Keratinocyte (primary cell): ENCODE results near the gene PLS1. TPM values are rescaled to one million over a fixed set of nuclear protein-coding genes. Genes with fewer than 3 reads are reported as not detected.

ENCODE experiments used
- DNase-seq: peaks from one replicate; pipeline ENCODE4 v3.0.0-alpha.2; 2011; ENCODE audit warnings: low read depth, missing footprints, low spot score
- FAIRE-seq: peaks from 2 replicates; lab custom pipeline; 2011; peaks lifted over from hg19 to GRCh38; lab: Jason Lieb, UNC
- H2AFZ ChIP-seq: 2 replicates; pipeline ENCODE4 v1.6.0; 2012; ENCODE audit warnings: low read length, control low read depth, inconsistent platforms; ENCODE audit not compliant: control insufficient read depth
- H3K27ac ChIP-seq: 2 replicates; pipeline ENCODE4 v1.5.1; 2011; ENCODE audit warnings: low read length; ENCODE audit not compliant: control insufficient read depth, insufficient read depth
- H3K27me3 ChIP-seq: 3 replicates; pipeline ENCODE4 v1.6.0; 2011; ENCODE audit warnings: low read length; ENCODE audit not compliant: control insufficient read depth, insufficient read depth; ENCODE audit errors: extremely low read depth
- H3K36me3 ChIP-seq, 2 experiments: 2 replicates in 1 of 2; 3 replicates in 1 of 2; pipeline ENCODE4 v1.5.1; 2011; ENCODE audit warnings: low read length in 2 of 2, mild to moderate bottlenecking in 1 of 2; ENCODE audit not compliant: control insufficient read depth in 2 of 2, insufficient read depth in 2 of 2; ENCODE audit errors: extremely low read depth in 1 of 2
- H3K4me1 ChIP-seq: 3 replicates; pipeline ENCODE4 v1.5.1; 2011; ENCODE audit warnings: low read length; ENCODE audit not compliant: control insufficient read depth, insufficient read depth; ENCODE audit errors: extremely low read depth
- H3K4me2 ChIP-seq: 3 replicates; pipeline ENCODE4 v1.6.0; 2011; ENCODE audit warnings: low read depth, low read length; ENCODE audit not compliant: control insufficient read depth, insufficient read depth; ENCODE audit errors: extremely low read depth
- H3K4me3 ChIP-seq, 3 experiments: fragments of 200-600 bp in 1 of 3; sonication (generic) in 1 of 3; 2 replicates in 2 of 3; 3 replicates in 1 of 3; pipeline ENCODE4 v1.5.1; 2011 to 2016; ENCODE audit warnings: low read length in 3 of 3, mild to moderate bottlenecking in 3 of 3, control low read depth in 2 of 3, inconsistent platforms in 1 of 3, low read depth in 1 of 3, mixed read lengths in 1 of 3, mixed run types in 1 of 3, moderate library complexity in 1 of 3; ENCODE audit not compliant: control insufficient read depth in 2 of 3, insufficient read depth in 2 of 3; ENCODE audit errors: extremely low read depth in 1 of 3
- H3K79me2 ChIP-seq: 2 replicates; pipeline ENCODE4 v1.6.0; 2012; ENCODE audit warnings: low read length; ENCODE audit not compliant: control insufficient read depth, insufficient read depth
- H3K9ac ChIP-seq: 3 replicates; pipeline ENCODE4 v1.6.0; 2011; ENCODE audit warnings: low read length; ENCODE audit not compliant: control insufficient read depth, insufficient read depth; ENCODE audit errors: extremely low read depth
- H3K9me1 ChIP-seq: 3 replicates; pipeline ENCODE4 v1.6.0; 2011; ENCODE audit warnings: low read length; ENCODE audit not compliant: control insufficient read depth, insufficient read depth; ENCODE audit errors: extremely low read depth
- H3K9me3 ChIP-seq: 2 replicates; pipeline ENCODE4 v1.5.1; 2012; ENCODE audit warnings: low read depth, low read length; ENCODE audit not compliant: control insufficient read depth
- H4K20me1 ChIP-seq: 3 replicates; pipeline ENCODE4 v1.6.0; 2011; ENCODE audit warnings: low read length; ENCODE audit not compliant: control insufficient read depth, insufficient read depth; ENCODE audit errors: extremely low read depth
- EZH2 ChIP-seq: IDR thresholded peaks from one replicate; pipeline ENCODE4 v1.6.1; 2012; ENCODE audit warnings: inconsistent platforms, mild to moderate bottlenecking, low read length, moderate library complexity
- dilution Hi-C: fragments of 300-500 bp; cut with MboI; formaldehyde crosslinking; loops from one replicate; pipeline ENCODE4 v1.7.0; 2020; ENCODE audit warnings: low sequenced_read_pairs; ENCODE audit not compliant: extremely low pct_ligation_motif_present
- polyA plus RNA-seq, 5 experiments: library from polyadenylated mRNA; depleted of rRNA in 3 of 5; stranded (reverse) in 3 of 5; stranded (forward) in 1 of 5; unstranded in 1 of 5; fragments of >200 nt; gene quantifications; 1 replicate in 1 of 5; 2 replicates in 3 of 5; 3 replicates in 1 of 5; pipeline versions ENCODE4 v1.2.1 to v1.2.3, GENCODE V29; 2011 to 2012; ENCODE audit warnings: missing spikeins in 2 of 5, low read depth in 1 of 5, low replicate concordance in 1 of 5
- TF ChIP-seq, protein P1 (sequence below), 3 experiments: IDR thresholded peaks in 1 of 3; conservative IDR thresholded peaks in 1 of 3; optimal IDR thresholded peaks in 1 of 3; 2 replicates in 2 of 3; 3 replicates in 1 of 3; pipeline versions ENCODE3 to v1.5.1; 2011; ENCODE audit warnings: low read length in 3 of 3, mild to moderate bottlenecking in 3 of 3, moderate library complexity in 2 of 3, control low read depth in 1 of 3, inconsistent platforms in 1 of 3; ENCODE audit not compliant: insufficient read depth in 2 of 3; ENCODE audit errors: extremely low read depth in 1 of 3

PLS1 gene
- polyA plus RNA-seq, 1 donor (not counting 4 experiments of a cell fraction or from before 2014, with no cell fraction given), result 13.9 TPM

DNA sequence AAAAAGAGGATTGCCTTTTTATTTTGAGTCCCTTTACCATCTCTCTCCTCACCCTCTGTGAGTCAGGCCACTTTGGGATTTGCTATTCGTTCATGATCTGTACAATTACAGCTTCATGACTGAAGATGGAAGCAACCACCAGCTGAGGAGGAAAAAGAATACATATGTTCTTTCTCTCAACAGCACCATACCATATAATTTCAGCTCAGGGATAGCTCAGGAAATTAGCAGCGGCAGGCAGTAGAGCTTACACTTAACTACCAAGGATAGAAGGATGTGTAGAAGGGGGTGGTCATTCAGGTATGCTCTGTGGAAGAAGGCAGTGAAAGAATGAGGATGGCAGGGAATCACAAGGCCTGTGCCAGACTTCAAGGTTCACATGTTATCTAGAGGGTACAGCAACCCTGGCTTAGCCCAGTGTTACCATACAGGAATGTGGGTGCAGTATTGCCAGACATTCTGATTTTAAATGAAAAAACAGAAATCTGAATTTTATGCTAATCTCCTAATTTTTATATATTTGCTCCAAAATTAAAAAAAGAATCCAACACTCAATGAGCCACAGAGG lies 17.9 kb downstream of the PLS1 start:
- dilution Hi-C loops, result no loop called here
- H3K4me1 ChIP-seq, result peaks cover 14% of the 10 kb centered on the region
- no peaks in the 10 kb centered on the region for H3K79me2 ChIP-seq
- H3K9me1 ChIP-seq, result no peaks in the 10 kb centered on the region
- H2AFZ ChIP-seq, result no peak overlapping the region
- no peak overlapping the region for H3K4me2 ChIP-seq
- no peak overlapping the region for H3K27ac ChIP-seq
- no peaks in the 10 kb centered on the region for H3K36me3 ChIP-seq
- FAIRE-seq (no peak), DNase-seq (no peak)
- no peak overlapping the region for H3K4me3 ChIP-seq
- TF ChIP-seq, protein P1, sequence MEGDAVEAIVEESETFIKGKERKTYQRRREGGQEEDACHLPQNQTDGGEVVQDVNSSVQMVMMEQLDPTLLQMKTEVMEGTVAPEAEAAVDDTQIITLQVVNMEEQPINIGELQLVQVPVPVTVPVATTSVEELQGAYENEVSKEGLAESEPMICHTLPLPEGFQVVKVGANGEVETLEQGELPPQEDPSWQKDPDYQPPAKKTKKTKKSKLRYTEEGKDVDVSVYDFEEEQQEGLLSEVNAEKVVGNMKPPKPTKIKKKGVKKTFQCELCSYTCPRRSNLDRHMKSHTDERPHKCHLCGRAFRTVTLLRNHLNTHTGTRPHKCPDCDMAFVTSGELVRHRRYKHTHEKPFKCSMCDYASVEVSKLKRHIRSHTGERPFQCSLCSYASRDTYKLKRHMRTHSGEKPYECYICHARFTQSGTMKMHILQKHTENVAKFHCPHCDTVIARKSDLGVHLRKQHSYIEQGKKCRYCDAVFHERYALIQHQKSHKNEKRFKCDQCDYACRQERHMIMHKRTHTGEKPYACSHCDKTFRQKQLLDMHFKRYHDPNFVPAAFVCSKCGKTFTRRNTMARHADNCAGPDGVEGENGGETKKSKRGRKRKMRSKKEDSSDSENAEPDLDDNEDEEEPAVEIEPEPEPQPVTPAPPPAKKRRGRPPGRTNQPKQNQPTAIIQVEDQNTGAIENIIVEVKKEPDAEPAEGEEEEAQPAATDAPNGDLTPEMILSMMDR (optimal IDR thresholded peaks at IDR 0.05 in 1 of 3, IDR thresholded peaks at IDR 0.05 in 1 of 3, conservative IDR thresholded peaks at IDR 0.05 in 1 of 3; ENCODE audit: extremely low read depth in 1 of 3, insufficient read depth in 2 of 3, low read length in 3 of 3), result no peak
- TF ChIP-seq EZH2, result no peak
- no peaks in the 10 kb centered on the region for H4K20me1 ChIP-seq
- no peaks in the 10 kb centered on the region for H3K9me3 ChIP-seq
- H3K9ac ChIP-seq, result no peak overlapping the region
- H3K27me3 ChIP-seq, result no peaks in the 10 kb centered on the region

DNA sequence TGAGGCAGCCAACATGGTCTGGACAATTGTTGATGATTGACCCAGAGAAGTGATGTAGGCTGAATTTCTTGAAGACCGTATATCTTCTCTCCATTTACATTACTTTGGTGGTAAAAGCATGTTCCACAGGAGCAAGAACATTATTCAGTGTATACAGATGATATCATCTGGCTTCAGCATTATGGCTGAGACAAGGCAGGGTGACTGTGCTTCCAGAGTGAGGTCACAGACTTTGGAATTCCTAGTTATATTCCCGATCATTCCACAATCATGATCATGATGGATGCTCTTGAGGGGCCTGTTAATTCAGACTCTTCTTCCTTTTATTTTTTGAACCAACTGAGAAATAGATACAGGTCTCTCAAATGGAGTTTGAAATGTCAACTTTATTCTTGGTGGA lies 19.0 kb downstream of the PLS1 start:
- FAIRE-seq (no peak), DNase-seq (no peak)
- Histone ChIP-seq H3K27ac (no peak overlapping the region), H3K36me3 (no peaks in the 10 kb centered on the region), H2AFZ (no peak overlapping the region), H4K20me1 (no peaks in the 10 kb centered on the region), H3K4me2 (no peak overlapping the region), H3K79me2 (no peaks in the 10 kb centered on the region), H3K4me1 (peaks cover 22% of the 10 kb centered on the region), H3K9me3 (no peaks in the 10 kb centered on the region), H3K4me3 (no peak overlapping the region), H3K9me1 (no peaks in the 10 kb centered on the region), H3K27me3 (no peaks in the 10 kb centered on the region), H3K9ac (no peak overlapping the region)
- no peak for TF ChIP-seq EZH2
- TF ChIP-seq, protein P1 (optimal IDR thresholded peaks at IDR 0.05 in 1 of 3, IDR thresholded peaks at IDR 0.05 in 1 of 3, conservative IDR thresholded peaks at IDR 0.05 in 1 of 3; ENCODE audit: extremely low read depth in 1 of 3, insufficient read depth in 2 of 3, low read length in 3 of 3), result no peak
- dilution Hi-C loops, result no loop called here
